Immature natural killer cell (primary cell): ENCODE results near the gene SLC9A5. TPM values are rescaled to one million over a fixed set of nuclear protein-coding genes. Genes with fewer than 3 reads are reported as not detected.

Source experiments
- polyA plus RNA-seq, 3 donors: library from polyadenylated mRNA; unstranded; fragments of 300-500 nt; fragmentation: Illumina TruSeq; gene quantifications; one replicate each; pipeline ENCODE4 v1.2.3, GENCODE V29; 2021

Gene SLC9A5
- polyA plus RNA-seq, 3 donors from 2014 or later: 0.46 TPM; not detected in 2

Other genes with a start within 250 kb of the SLC9A5 start
- gene CBFB, start 219.8 kb upstream of the SLC9A5 start, polyA plus RNA-seq: 100 to 1,000 TPM in 1 of 3 donors, 10 to 100 TPM in 2; 93.5 to 118 (median 95.2) TPM
- 10 to 100 TPM in 2 of 3 donors, 1 to 10 TPM in 1; 5.7 to 15.1 (median 14.4) TPM for gene PHAF1, start 139.0 kb upstream of the SLC9A5 start, polyA plus RNA-seq
- gene B3GNT9, start 98.0 kb upstream of the SLC9A5 start, polyA plus RNA-seq: under 1 TPM in 2 of 3 donors, not detected in 1; 0.13 to 0.18 TPM
- gene TRADD, start 89.1 kb upstream of the SLC9A5 start, polyA plus RNA-seq: 10 to 100 TPM; 44.9 to 53.7 (median 49.4) TPM
- 1 to 10 TPM; 3.8 to 7.4 (median 5.7) TPM for gene FBXL8, start 89.0 kb upstream of the SLC9A5 start, polyA plus RNA-seq
- gene HSF4, start 84.2 kb upstream of the SLC9A5 start, polyA plus RNA-seq: not detected
- gene NOL3, start 78.4 kb upstream of the SLC9A5 start, polyA plus RNA-seq: under 1 TPM in 2 of 3 donors, not detected in 1; 0.18 to 0.47 TPM
- under 1 TPM in 1 of 3 donors, not detected in 2; 1.00 TPM for gene MATCAP1, start 65.0 kb upstream of the SLC9A5 start, polyA plus RNA-seq
- gene EXOC3L1, start 58.8 kb upstream of the SLC9A5 start, polyA plus RNA-seq: not detected
- 10 to 100 TPM; 42.7 to 85.3 (median 76.0) TPM for gene E2F4, start 56.8 kb upstream of the SLC9A5 start, polyA plus RNA-seq
- gene ELMO3, start 49.8 kb upstream of the SLC9A5 start, polyA plus RNA-seq: not detected
- 100 to 1,000 TPM; 104 to 154 (median 107) TPM for gene TMEM208, start 21.8 kb upstream of the SLC9A5 start, polyA plus RNA-seq
- 1 to 10 TPM; 3.5 to 8.2 (median 4.8) TPM for gene FHOD1, start 1.5 kb upstream of the SLC9A5 start, polyA plus RNA-seq
- 1 to 10 TPM; 3.7 to 8.1 (median 5.3) TPM for gene PLEKHG4, start 30.6 kb downstream of the SLC9A5 start, polyA plus RNA-seq
- gene KCTD19, start 77.8 kb downstream of the SLC9A5 start, polyA plus RNA-seq: not detected
- gene LRRC36, start 77.8 kb downstream of the SLC9A5 start, polyA plus RNA-seq: not detected
- under 1 TPM in 2 of 3 donors, not detected in 1; 0.22 to 0.78 TPM for gene TPPP3, start 144.5 kb downstream of the SLC9A5 start, polyA plus RNA-seq
- gene ZDHHC1, start 167.5 kb downstream of the SLC9A5 start, polyA plus RNA-seq: under 1 TPM in 2 of 3 donors, not detected in 1; 0.64 to 0.71 TPM
- gene HSD11B2, start 182.1 kb downstream of the SLC9A5 start, polyA plus RNA-seq: not detected
- gene ATP6V0D1, start 232.2 kb downstream of the SLC9A5 start, polyA plus RNA-seq: 100 to 1,000 TPM; 192 to 330 (median 205) TPM
- gene AGRP, start 234.6 kb downstream of the SLC9A5 start, polyA plus RNA-seq: not detected